Nephron (organoid): ENCODE data around the gene DTX2.
"Not testable (repeated sequence)": the region's sequence is repeated elsewhere in the genome, so short reads cannot be mapped to it uniquely, and the experiment has no call there.

Source experiments
- H3K27ac Mint-ChIP-seq, 3 experiments: 2 replicates each; pipeline ENCODE4 v1.8.0; 2020; ENCODE audit warnings: mixed read lengths in 3 of 3, mild to moderate bottlenecking in 2 of 3, moderate library complexity in 1 of 3
- H3K27me3 Mint-ChIP-seq: 2 replicates; pipeline ENCODE4 v1.8.0; 2021; ENCODE audit warnings: low read depth, mild to moderate bottlenecking, moderate library complexity, mixed read lengths
- H3K36me3 Mint-ChIP-seq: 2 replicates; pipeline ENCODE4 v1.8.0; 2020; ENCODE audit warnings: low read depth, mixed read lengths
- H3K4me1 Mint-ChIP-seq: 2 replicates; pipeline ENCODE4 v1.8.0; 2020; ENCODE audit warnings: mixed read lengths
- H3K4me3 Mint-ChIP-seq, 3 experiments: 2 replicates each; pipeline ENCODE4 v1.8.0; 2020; ENCODE audit warnings: mild to moderate bottlenecking in 3 of 3, mixed read lengths in 3 of 3, moderate library complexity in 2 of 3
- H3K9me3 Mint-ChIP-seq: 2 replicates; pipeline ENCODE4 v1.8.0; 2020; ENCODE audit warnings: mixed read lengths

DTX2 gene

GRCh38 chr7:76465950-76466349 lies 4.4 kb downstream of the DTX2 start:
- not testable (repeated sequence) for H3K36me3 Mint-ChIP-seq, H3K4me3 Mint-ChIP-seq, H3K9me3 Mint-ChIP-seq, H3K4me1 Mint-ChIP-seq, H3K27me3 Mint-ChIP-seq, H3K27ac Mint-ChIP-seq

- H3K9me3 Mint-ChIP-seq, H3K4me3 Mint-ChIP-seq, H3K27me3 Mint-ChIP-seq, H3K27ac Mint-ChIP-seq, H3K36me3 Mint-ChIP-seq, H3K4me1 Mint-ChIP-seq: not testable (repeated sequence)
Observed at GRCh38 chr7:76467743-76468404, 6.4 kb downstream of the DTX2 start.

GRCh38 chr7:76471556-76472221 lies 10.2 kb downstream of the DTX2 start:
- not testable (repeated sequence) for H3K27ac Mint-ChIP-seq, H3K9me3 Mint-ChIP-seq, H3K36me3 Mint-ChIP-seq, H3K4me3 Mint-ChIP-seq, H3K27me3 Mint-ChIP-seq, H3K4me1 Mint-ChIP-seq

DNA sequence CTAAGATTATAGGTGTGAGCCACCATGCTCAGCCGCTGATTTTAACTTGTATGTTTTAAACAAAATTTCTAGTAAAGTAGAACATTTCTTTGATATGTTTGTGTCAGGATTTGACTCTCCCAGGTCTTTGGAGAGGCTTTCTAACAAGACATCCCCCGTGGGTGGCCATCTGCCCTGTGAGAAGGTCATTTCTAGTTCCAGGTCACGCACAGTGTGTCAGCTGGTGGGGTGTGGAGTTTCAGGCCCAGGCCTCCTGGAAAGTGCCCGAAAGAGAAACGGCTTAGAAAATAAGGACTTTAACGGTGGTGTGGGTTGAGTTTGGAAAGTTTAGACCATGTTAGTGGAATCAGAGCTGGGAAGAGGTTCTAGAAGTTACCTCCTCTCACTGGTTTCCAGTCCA lies 11.6 kb downstream of the DTX2 start:
- H3K4me3 Mint-ChIP-seq, H3K9me3 Mint-ChIP-seq, H3K36me3 Mint-ChIP-seq, H3K27ac Mint-ChIP-seq, H3K27me3 Mint-ChIP-seq, H3K4me1 Mint-ChIP-seq: not testable (repeated sequence)

DNA sequence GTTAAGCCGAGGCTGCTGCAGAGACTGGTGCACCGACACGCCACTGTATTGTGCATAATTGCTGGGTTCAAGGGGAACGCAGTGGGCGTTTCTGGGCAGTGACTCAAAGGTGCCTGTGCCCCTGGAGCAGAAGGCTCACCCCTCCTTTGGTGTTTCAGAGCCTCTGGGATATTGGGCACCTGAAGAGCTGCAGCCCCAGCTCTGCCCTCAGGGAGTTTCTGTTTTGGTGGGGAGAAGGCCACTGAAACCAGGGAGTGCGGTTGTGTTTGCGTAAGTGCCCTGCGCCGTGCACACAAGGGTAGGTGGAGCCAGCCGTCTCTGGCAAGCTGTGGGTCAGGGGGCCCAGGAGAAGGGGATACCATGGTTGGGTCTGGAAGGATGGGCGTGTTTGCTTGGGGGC lies 14.8 kb downstream of the DTX2 start:
- H3K27me3 Mint-ChIP-seq, H3K4me1 Mint-ChIP-seq, H3K36me3 Mint-ChIP-seq, H3K9me3 Mint-ChIP-seq, H3K4me3 Mint-ChIP-seq, H3K27ac Mint-ChIP-seq: not testable (repeated sequence)

DNA sequence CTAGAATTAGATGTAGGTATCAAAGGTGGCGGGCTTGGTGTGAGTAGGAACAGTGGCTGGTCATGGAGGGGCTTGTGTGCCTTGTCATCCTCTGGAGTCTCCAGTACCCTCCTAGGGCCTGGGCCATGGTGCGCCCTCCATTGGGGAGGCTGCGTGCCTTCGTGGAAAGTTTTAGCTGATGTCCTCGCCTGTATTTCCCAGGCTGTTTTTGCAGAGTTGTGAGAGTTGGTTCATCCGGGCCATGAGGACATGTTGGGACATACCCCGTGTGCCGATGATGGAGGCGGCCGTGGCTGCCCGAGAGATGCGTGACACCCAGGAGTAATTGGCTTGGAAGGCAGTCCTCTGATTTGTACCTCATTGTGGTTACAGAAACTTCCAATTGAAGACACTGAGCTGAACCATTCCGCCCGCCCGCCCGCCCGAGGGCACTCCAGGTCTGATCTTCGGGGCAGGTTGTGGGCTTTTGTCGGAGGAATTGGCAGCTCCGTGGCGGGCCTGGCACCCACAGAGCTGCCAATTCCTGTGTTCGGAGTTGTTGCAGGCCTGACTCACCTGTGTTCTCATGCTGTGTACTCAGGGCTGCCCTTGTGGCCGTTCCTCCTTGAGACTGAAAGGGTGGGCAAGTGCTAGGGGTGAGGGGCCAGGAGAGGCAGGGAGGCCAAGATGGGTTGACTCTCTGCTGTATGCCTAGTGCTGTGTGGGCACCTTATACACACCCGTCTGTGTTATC lies 15.4 kb downstream of the DTX2 start:
- not testable (repeated sequence) for H3K27me3 Mint-ChIP-seq, H3K36me3 Mint-ChIP-seq, H3K27ac Mint-ChIP-seq, H3K4me1 Mint-ChIP-seq, H3K4me3 Mint-ChIP-seq, H3K9me3 Mint-ChIP-seq

- H3K27ac Mint-ChIP-seq, H3K4me3 Mint-ChIP-seq, H3K4me1 Mint-ChIP-seq, H3K27me3 Mint-ChIP-seq, H3K36me3 Mint-ChIP-seq, H3K9me3 Mint-ChIP-seq: not testable (repeated sequence)
Observed at GRCh38 chr7:76479628-76480027, 18.1 kb downstream of the DTX2 start.

DNA sequence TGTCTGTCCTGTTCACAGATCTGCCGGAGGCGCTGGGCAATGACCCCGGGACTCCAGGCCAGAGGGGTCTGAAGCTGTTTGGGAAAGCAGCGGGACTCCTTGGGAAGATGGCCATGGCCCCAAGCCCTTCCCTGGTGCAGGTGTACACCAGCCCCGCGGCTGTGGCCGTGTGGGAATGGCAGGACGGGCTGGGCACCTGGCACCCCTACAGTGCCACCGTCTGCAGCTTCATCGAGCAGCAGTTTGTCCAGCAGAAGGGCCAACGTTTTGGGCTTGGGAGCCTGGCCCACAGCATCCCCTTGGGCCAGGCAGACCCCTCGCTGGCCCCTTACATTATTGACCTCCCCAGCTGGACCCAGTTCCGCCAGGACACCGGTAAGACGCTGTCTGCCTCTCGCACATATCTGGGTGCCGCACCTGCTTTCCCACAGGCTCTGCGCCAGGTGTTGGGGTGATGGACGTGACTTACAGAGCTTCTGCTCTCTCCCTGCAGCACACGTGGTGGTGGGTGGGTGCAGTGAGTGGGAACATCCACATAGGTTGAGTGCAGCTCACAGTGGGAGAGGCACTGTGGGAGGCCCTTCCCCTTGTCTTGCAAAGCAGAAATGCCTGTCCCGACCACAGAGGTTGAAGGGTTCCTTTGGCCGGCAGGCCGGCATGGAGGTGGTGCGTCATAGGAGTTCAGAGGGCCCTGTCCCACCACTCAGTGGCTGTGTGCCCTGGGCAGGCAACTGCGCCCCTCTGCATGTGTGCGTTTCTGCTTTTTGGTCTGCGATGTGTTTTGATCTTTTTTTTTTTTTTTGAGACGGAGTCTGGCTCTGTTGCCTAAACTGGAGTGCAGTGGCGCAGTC lies 19.1 kb downstream of the DTX2 start:
- H3K36me3 Mint-ChIP-seq, H3K27ac Mint-ChIP-seq, H3K9me3 Mint-ChIP-seq, H3K4me1 Mint-ChIP-seq, H3K4me3 Mint-ChIP-seq, H3K27me3 Mint-ChIP-seq: not testable (repeated sequence)

- not testable (repeated sequence) for H3K27ac Mint-ChIP-seq, H3K4me1 Mint-ChIP-seq, H3K4me3 Mint-ChIP-seq, H3K36me3 Mint-ChIP-seq, H3K27me3 Mint-ChIP-seq, H3K9me3 Mint-ChIP-seq
Observed at GRCh38 chr7:76482660-76483059, 21.2 kb downstream of the DTX2 start.

DNA sequence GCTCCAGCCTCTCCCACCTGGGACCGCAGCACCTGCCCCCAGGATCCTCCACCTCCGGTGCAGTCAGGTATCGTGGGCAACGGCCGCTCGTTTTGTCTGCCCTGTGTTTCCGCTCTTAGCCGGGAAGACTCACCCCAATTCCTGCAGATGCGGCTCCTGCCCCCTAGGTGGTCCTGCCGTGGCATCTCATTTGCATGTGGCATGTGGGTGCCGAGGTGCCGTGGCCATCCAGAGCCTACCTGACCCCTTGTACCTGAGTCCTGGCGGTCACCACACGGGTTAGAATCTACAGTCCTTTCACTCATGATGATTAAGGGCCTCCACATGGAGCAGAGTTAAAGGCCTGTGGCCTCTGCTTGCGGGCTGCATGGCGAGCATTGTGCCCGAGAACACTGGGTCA lies 21.6 kb downstream of the DTX2 start:
- not testable (repeated sequence) for H3K27ac Mint-ChIP-seq, H3K36me3 Mint-ChIP-seq, H3K4me1 Mint-ChIP-seq, H3K9me3 Mint-ChIP-seq, H3K4me3 Mint-ChIP-seq, H3K27me3 Mint-ChIP-seq

DNA sequence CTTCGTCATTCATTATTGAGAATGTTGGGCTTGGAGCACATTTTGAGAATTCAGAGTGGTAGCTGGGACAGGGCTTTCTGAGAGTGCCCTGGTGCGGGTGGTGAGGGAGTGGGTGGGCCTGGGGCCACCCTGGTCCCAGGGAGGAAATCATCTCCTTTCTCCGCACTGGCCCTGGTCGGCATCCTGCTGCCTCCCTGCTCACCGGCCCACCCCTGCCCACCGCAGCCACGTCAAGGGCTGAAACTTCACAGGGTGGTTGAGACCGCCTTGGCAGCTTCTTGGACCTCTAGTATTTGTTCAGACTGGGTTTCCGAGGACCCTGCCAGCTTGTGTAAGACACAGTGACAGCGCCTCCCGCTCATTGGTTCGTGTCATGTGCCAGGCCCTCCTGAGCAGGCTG lies 22.9 kb downstream of the DTX2 start:
- H3K4me3 Mint-ChIP-seq, H3K36me3 Mint-ChIP-seq, H3K9me3 Mint-ChIP-seq, H3K27ac Mint-ChIP-seq, H3K27me3 Mint-ChIP-seq, H3K4me1 Mint-ChIP-seq: not testable (repeated sequence)

DNA sequence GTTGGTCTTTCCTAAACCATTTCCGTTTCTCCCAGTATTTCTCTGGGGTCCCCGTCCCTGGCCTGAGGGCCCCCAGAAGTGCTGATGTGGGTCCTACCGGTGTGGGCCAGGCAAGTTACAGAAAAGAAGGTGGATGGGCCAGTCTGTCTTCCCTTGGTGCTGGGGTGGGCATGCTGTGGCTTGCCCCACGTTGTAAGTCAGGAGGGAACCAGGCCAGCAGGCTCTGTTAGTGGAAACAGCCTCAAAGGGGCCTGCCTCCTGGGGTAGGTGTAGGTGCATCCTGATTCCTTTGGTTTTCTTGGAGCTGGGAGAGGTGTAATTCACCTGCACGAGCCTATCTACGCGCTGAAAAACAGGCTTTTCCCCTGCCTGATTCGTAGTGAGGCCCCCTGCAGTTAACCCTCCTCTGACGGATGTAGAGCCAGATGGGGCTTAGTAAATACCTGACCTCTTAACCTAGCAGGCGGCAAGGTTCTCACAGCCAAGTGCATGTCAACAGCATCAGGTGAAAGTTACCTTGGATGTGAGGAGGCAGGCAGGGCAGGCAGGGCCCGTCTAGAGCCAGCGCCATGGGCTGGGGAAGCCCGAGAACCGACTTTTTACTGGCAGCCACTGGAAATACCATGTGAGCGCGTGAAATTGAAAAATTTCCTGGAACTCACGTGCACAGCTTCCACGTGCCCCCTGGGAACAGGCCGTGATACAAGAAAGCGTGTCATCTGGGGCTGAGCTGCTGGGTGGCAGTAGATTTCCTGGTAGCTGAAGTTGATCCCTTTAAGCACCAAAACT lies 24.5 kb downstream of the DTX2 start:
- not testable (repeated sequence) for H3K4me3 Mint-ChIP-seq, H3K4me1 Mint-ChIP-seq, H3K36me3 Mint-ChIP-seq, H3K9me3 Mint-ChIP-seq, H3K27me3 Mint-ChIP-seq, H3K27ac Mint-ChIP-seq

- H3K36me3 Mint-ChIP-seq, H3K4me1 Mint-ChIP-seq, H3K9me3 Mint-ChIP-seq, H3K27me3 Mint-ChIP-seq, H3K27ac Mint-ChIP-seq, H3K4me3 Mint-ChIP-seq: not testable (repeated sequence)
Observed at GRCh38 chr7:76486618-76487017, 25.1 kb downstream of the DTX2 start.

GRCh38 chr7:76487969-76488368 lies 26.5 kb downstream of the DTX2 start:
- not testable (repeated sequence) for H3K4me3 Mint-ChIP-seq, H3K9me3 Mint-ChIP-seq, H3K27ac Mint-ChIP-seq, H3K36me3 Mint-ChIP-seq, H3K4me1 Mint-ChIP-seq, H3K27me3 Mint-ChIP-seq
